Measurements from ENCODE around the gene MDK. TPM values are rescaled to one million over a fixed set of nuclear protein-coding genes. Genes with fewer than 3 reads are reported as not detected.

The MDK gene
- total and polyA plus RNA-seq, 2 donors from 2014 or later: 26.3 to 38.3 TPM

DNA sequence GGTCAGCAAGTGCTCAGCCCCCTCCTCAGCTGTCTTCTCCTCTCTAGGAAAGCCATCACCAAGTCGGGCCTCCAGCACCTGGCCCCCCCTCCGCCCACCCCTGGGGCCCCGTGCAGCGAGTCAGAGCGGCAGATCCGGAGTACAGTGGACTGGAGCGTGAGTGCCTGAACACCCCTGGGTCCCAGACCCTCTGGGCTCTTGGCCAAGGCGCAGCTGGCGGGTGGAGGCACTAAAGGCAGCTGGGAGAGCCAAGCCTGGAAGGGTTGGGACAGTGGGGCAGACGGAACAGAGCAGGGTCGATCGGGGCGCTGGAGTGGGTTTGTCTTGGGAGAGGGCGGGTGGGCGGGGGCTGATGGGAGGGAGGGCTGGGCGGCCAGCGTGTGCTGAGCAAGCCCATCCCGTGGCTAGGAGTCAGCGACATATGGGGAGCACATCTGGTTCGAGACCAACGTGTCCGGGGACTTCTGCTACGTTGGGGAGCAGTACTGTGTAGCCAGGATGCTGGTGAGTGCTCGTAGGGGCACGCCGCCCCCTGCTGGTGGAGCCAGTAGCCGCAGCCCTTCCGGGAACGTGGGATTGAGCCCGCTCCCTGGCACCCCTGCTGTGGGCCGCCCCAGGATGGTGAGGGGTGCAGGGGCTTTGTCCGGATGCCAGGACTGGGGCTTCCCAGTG lies 14.1 kb upstream of the MDK start:
- TF ChIP-seq, protein P1, sequence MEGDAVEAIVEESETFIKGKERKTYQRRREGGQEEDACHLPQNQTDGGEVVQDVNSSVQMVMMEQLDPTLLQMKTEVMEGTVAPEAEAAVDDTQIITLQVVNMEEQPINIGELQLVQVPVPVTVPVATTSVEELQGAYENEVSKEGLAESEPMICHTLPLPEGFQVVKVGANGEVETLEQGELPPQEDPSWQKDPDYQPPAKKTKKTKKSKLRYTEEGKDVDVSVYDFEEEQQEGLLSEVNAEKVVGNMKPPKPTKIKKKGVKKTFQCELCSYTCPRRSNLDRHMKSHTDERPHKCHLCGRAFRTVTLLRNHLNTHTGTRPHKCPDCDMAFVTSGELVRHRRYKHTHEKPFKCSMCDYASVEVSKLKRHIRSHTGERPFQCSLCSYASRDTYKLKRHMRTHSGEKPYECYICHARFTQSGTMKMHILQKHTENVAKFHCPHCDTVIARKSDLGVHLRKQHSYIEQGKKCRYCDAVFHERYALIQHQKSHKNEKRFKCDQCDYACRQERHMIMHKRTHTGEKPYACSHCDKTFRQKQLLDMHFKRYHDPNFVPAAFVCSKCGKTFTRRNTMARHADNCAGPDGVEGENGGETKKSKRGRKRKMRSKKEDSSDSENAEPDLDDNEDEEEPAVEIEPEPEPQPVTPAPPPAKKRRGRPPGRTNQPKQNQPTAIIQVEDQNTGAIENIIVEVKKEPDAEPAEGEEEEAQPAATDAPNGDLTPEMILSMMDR (IDR thresholded peaks at IDR 0.05; ENCODE audit: borderline replicate concordance, extremely low read depth, insufficient read depth): peak; percentile 80
- H3K4me3 ChIP-seq (ENCODE audit: low read length in 3 of 3): no peak overlapping the region
- peaks cover 0 to 22% (median 5%) of the 10 kb centered on the region in 3 donors for H3K4me1 ChIP-seq (ENCODE audit: control insufficient read depth in 2 of 3, insufficient read depth in 2 of 3, low read depth in 1 of 3, low read length in 3 of 3)
- no peaks in the 10 kb centered on the region for H3K27me3 ChIP-seq (ENCODE audit: control insufficient read depth, insufficient read depth, low read length)
- intact Hi-C loops (cut with DNase I): no loop called here
- DNase-seq: peak in 4 of 5 donors; percentile 57 to 80 (median 74)
- H3K9me3 ChIP-seq (ENCODE audit: control insufficient read depth in 2 of 3, insufficient read depth in 1 of 3, low read length in 3 of 3): no peaks in the 10 kb centered on the region
- no peak overlapping the region for H3K27ac ChIP-seq (ENCODE audit: low read depth in 2 of 2, low read length in 2 of 2)
- H3K36me3 ChIP-seq (ENCODE audit: control insufficient read depth in 2 of 3, insufficient read depth in 3 of 3, low read length in 3 of 3): peaks cover 0 to 7% (median 4%) of the 10 kb centered on the region in 3 donors
- no peak overlapping the region for H3K9ac ChIP-seq (ENCODE audit: low read length in 3 of 3)
- no peak for FAIRE-seq

GRCh38 chr11:46367916-46368267 lies 13.6 kb upstream of the MDK start:
- H3K9ac ChIP-seq (ENCODE audit: low read length in 3 of 3): no peak overlapping the region
- H3K27ac ChIP-seq (ENCODE audit: low read depth in 2 of 2, low read length in 2 of 2): no peak overlapping the region
- no peaks in the 10 kb centered on the region for H3K9me3 ChIP-seq (ENCODE audit: control insufficient read depth in 2 of 3, insufficient read depth in 1 of 3, low read length in 3 of 3)
- TF ChIP-seq, protein P1 (IDR thresholded peaks at IDR 0.05; ENCODE audit: borderline replicate concordance, extremely low read depth, insufficient read depth): no peak
- DNase-seq (no peak), FAIRE-seq (no peak)
- H3K4me1 ChIP-seq (ENCODE audit: control insufficient read depth in 2 of 3, insufficient read depth in 2 of 3, low read depth in 1 of 3, low read length in 3 of 3): peaks cover 0 to 17% (median 5%) of the 10 kb centered on the region in 3 donors
- H3K4me3 ChIP-seq (ENCODE audit: low read length in 3 of 3): no peak overlapping the region
- H3K27me3 ChIP-seq (ENCODE audit: control insufficient read depth, insufficient read depth, low read length): no peaks in the 10 kb centered on the region
- intact Hi-C loops (cut with DNase I): no loop called here
- peaks cover 0 to 7% (median 4%) of the 10 kb centered on the region in 3 donors for H3K36me3 ChIP-seq (ENCODE audit: control insufficient read depth in 2 of 3, insufficient read depth in 3 of 3, low read length in 3 of 3)

DNA sequence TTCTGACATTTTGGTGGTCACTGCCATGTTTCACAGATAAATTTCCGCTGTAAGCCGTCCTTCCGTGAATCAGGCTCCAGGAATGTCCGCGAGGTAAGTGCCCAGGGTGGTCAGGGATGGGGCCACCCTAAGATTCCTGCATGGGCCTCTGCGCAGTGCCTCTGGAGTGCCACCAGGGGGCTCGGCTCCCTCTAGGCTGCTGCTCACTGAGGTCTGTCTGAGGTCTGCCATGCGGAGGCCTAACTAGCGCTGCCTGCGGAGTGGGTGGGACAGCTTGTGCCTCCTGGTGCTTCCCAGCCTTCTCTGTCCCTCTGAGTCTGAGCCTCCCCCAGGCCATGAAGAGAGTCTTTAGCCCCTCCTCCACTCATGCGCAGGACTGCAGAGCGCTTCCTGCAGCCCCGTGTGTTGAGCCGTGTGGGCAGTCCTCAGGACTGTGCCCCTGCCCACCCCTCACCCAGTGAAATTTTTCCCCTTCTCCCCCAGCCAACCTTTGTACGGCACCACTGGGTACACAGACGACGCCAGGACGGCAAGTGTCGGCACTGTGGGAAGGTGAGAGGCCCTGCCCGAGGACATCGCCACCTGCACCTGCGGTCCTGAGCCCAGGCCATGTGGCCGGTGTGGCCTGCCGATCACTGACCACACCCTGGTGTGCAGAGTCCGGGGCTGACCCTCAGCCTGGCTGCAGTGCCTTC lies 11.9 kb upstream of the MDK start:
- peaks cover 0 to 9% (median 7%) of the 10 kb centered on the region in 3 donors for H3K36me3 ChIP-seq (ENCODE audit: control insufficient read depth in 2 of 3, insufficient read depth in 3 of 3, low read length in 3 of 3)
- no peaks in the 10 kb centered on the region for H3K9me3 ChIP-seq (ENCODE audit: control insufficient read depth in 2 of 3, insufficient read depth in 1 of 3, low read length in 3 of 3)
- DNase-seq: peak; percentile 84 to 92 (median 91)
- TF ChIP-seq, protein P1 (IDR thresholded peaks at IDR 0.05; ENCODE audit: borderline replicate concordance, extremely low read depth, insufficient read depth): peak; percentile 64
- peaks cover 0 to 5% (median 0%) of the 10 kb centered on the region in 3 donors for H3K4me1 ChIP-seq (ENCODE audit: control insufficient read depth in 2 of 3, insufficient read depth in 2 of 3, low read depth in 1 of 3, low read length in 3 of 3)
- H3K9ac ChIP-seq (ENCODE audit: low read length in 3 of 3): no peak overlapping the region
- H3K4me3 ChIP-seq (ENCODE audit: low read length in 3 of 3): no peak overlapping the region
- H3K27me3 ChIP-seq (ENCODE audit: control insufficient read depth, insufficient read depth, low read length): no peaks in the 10 kb centered on the region
- H3K27ac ChIP-seq (ENCODE audit: low read depth in 2 of 2, low read length in 2 of 2): no peak overlapping the region
- intact Hi-C loops (cut with DNase I): no loop called here
- FAIRE-seq: no peak

Data from kidney (tissue), 14 donors.